SHP77 (cell line): ENCODE measurements around the gene LRRC56.

ENCODE experiments used
- DNase-seq, 2 experiments: peaks; one replicate each; lab custom pipeline; 2025; lab: John Stamatoyannopoulos, UW

LRRC56 gene

GRCh38 chr11:536841-537621 lies at the start of gene LRRC56:
LRRC56 (plus strand) TSS chr11:537527; CDS start chr11:540685, 3,158 bp downstream.
- peak; percentile 39 to 61 for DNase-seq

DNA sequence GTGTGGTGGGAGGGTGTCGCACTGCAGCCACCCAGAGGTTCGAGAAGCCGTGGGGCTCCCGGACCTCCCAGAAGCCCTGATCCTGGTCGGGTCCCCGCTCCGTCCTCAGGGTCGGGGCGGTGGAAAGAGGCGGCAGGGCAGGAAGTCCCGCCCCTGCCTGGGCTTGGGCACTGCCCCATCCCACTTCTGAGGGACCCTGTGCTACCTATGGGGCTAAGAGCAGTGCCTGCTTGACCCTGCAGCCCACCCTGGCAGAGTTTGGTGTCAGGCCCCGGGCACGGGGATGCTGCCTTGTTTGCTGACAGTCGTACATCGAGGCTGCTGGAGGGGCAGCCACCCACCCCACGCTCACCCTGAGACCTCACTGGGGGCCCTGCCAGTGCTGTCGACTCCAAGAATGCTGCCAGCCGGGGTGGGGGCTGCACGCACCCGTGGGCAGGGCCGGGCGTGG lies 49.7 kb upstream of the LRRC56 start:
- DNase-seq = no peak

GRCh38 chr11:488062-488461 lies 49.3 kb upstream of the LRRC56 start:
- no peak for DNase-seq

DNA sequence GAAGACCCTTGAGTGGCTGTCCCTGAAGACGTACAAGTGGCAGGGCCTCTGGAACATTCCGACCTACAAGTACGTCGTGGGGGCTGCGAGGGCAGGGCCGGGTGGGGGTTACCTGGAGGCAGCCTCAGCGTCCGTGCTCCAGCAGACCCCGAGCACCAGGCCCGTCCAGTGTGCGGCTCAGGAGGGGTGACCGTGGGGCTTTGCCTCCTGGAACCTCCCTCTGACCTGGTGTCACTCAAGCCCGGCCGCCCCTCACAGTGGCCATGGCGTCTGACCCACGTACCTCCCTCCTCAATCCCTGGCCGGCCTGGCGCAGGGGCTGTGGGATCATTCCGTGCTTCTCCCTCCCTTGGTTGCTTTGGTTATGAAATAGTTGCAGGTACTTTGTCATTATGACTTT lies 48.7 kb upstream of the LRRC56 start:
- no peak for DNase-seq

- DNase-seq = no peak
Measured at GRCh38 chr11:488992-489391, 48.3 kb upstream of the LRRC56 start.

GRCh38 chr11:489610-490185 lies 47.6 kb upstream of the LRRC56 start:
- no peak for DNase-seq

DNA sequence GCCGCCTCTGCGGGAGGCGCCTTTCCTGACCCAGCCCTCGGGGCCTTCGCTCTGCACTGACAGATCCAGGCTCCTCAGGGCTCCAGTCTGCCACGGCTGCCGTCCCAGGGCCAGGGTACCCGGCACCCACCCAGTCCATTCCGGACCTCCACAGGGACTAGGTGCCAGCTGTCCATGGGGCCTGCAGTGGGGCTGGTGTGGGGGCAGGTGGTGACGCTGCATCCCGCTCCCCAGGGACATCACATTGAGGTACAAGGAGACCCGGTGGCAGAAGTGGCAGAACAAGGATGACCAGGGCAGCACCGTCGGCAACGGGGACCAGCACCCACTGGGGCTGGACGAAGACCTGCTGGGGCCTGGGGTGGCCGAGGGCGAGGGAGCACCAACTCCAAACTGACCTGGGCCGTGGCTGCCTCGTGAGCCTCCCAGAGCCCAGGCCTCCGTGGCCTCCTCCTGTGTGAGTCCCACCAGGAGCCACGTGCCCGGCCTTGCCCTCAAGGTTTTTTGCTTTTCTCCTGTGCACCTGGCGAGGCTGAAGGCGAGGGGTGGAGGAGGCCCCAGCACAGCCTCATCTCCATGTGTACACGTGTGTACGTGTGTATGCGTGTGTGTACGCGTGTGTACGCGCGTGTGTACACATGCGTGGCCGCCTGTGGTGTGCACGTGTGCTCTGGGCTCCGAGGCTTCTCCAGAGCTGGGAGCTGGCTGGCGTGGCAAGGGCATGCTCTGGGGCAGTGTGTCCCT lies 47.0 kb upstream of the LRRC56 start:
- no peak for DNase-seq

- no peak for DNase-seq
Measured at GRCh38 chr11:490930-491260, 46.4 kb upstream of the LRRC56 start.

DNA sequence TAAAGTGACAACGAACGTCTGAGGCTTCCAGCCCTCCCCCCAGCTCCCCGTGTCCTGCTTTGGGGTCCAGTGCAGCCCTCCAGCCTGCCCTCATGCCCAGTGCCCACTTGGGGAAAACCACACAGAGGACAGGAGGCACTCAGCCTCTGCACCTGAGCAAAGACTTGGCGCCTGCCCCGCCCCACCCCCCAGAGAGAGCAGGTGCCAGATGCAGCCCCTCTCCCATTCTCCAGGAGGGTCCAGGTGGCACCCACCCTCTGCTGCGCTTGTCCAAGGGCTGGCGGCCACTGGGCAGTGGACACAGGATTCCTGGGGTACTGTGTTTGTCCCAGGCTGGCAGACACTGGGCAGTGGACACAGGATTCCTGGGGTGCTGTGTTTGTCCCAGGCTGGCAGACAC lies 46.0 kb upstream of the LRRC56 start:
- DNase-seq = no peak

DNA sequence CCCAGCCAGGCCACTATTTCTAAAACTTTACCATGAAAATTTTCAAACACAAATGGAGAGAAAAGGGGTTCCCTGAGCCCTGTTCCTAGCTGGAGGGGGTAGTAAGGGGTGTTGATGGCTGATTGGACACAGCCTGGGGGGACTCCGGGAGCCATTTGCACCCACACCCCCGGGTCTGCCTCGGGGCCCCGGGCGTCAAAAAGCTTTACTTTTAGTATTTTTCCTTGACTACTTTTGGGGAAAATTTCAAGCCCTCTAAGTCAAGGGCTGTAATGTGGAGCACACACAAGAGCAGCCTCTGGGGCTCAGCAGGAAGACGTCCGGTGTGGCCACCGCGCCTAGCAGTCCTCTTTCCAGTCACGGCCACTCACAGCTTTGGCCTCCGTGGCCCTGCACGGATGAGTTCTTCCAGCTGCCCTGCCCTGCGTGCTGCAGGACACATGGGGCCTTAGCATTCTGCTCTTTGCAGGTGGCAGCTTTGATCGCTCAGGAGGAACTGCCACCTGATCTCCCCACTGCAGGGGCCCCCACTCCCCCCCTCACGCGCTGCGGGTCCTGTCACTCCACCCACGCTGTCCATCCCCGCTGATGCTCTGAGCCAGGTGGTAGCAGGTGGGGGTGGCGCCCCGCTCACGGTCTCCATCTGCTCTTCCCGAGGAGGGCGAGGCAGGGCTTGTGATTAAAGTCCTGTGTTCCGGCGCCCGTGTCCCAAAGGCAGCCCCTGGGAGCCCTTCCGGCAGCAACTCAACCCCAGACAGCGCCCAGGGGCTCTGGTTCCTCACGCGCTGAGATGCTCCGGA lies 44.7 kb upstream of the LRRC56 start:
- DNase-seq = peak in 1 of 2 experiments; percentile 6

DNA sequence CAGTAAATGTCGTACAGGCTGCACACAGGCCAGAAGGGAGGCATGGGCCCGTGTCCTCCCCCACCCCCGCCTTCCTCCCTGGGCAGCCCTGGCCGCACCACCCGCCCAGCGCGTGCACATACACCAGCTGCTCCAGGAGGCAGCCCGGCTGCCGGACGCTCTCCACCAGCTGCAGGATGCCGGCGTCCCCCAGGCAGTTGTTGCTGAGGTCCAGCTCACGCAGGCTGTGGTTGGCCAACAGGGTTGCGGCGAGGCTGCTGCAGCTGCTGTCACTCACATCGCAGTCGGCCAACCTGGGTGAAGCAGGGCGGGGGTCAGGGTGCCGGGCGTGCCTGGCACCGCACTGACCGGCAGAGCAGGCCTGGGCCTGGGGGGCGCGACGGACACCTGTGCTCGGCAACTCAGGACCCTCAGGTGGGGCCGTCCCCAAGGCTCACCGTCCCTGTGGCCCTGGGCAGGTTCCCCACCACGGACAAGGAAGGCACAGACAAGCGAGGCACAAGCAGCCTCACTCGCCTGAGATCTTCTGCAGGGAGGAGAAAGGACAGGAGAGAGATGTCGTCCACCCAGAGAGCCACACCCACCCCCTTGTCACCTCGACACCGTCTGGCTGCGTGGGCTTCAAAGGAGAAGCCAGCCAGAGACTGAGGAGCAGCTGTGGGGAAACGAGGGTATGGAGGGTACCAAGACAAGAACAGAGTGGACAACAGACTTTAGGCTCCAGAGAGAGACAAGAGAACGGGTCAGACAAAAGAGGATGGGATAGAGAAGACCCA lies 42.4 kb upstream of the LRRC56 start:
- peak; percentile 53 to 82 for DNase-seq

GRCh38 chr11:495537-495931 lies 41.8 kb upstream of the LRRC56 start:
- no peak for DNase-seq

DNA sequence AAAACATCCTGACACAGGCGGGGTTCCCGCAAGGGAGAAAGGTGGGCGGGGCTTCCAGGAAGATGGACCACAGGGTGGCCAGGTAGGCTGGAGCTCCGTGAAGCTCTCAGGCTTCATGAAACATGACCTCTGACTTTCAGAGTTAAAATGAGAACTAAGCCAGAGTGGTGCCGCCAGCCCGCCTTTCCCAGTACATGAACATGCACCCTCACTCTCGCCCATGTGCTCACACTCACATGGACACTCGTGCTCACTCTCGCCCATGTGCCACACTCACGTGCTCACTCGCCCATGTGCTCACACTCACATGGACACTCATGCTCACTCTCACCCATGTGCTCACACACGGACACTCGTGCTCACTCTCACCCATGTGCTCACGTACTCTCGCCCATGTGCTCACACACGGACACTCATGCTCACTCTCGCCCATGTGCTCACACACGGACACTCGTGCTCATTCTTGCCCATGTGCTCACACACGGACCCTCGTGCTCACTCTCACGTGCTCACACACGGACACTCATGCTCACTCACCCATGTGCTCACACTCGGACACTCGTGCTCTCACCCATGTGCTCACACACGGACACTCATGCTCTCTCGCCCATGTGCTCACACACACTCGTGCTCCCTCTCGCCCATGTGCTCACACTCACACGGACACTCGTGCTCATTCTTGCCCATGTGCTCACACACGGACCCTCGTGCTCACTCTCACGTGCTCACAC lies 40.3 kb upstream of the LRRC56 start:
- no peak for DNase-seq

GRCh38 chr11:497565-498296 lies 39.6 kb upstream of the LRRC56 start:
- no peak for DNase-seq

- DNase-seq = no peak
Measured at GRCh38 chr11:498297-499181, 38.8 kb upstream of the LRRC56 start.

GRCh38 chr11:499201-500076 lies 37.9 kb upstream of the LRRC56 start:
- DNase-seq = no peak

DNA sequence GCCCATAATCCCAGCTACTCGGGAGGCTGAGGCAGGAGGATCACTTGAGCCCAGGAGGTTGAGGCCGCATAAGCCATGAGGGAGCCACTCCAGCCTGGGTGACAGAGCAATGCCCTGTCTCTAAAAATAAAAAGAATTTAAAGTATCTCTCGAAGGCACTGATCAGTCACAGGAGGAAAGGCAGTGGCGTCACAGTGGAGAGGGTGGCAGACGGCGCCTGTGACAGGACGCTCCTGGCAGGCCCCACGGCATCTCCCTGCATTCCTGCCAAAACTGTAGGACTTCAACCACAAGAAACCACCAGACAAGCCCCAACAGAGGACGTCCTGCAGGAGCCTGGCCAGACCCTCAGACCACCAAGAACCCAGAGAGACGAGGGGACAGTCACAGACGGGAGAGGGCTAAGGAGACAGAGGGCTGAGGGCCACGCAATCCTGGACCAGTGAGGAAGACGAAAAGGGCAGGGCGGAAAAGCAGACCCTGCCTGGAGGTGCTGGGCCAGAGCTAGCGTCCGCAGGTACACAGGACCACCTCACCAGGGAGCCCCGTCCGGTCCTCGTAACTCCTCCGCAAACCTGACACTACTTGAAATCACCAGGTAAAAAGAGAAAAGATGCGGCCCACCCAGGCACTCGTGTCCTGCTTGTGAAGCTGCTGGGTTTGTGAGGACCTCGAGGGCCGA lies 36.2 kb upstream of the LRRC56 start:
- no peak for DNase-seq
